Tongue (tissue), 2 donors: ENCODE results near the gene CNKSR3. TPM values are rescaled to one million over a fixed set of nuclear protein-coding genes. Genes with fewer than 3 reads are reported as not detected.
A peak's percentile ranks its signal among the peaks of the same experiment; 100 is the strongest.

ENCODE experiments used
- DNase-seq: peaks from one replicate; pipeline ENCODE4 v3.0.0-alpha.2; 2015
- total RNA-seq: library from RNA; depleted of rRNA; stranded (reverse); fragments of >200 nt; gene quantifications from one replicate; pipeline ENCODE4 v1.2.3, GENCODE V29; 2014

Gene CNKSR3
- total RNA-seq, 1 donor from 2014 or later, result 14.8 TPM

DNA sequence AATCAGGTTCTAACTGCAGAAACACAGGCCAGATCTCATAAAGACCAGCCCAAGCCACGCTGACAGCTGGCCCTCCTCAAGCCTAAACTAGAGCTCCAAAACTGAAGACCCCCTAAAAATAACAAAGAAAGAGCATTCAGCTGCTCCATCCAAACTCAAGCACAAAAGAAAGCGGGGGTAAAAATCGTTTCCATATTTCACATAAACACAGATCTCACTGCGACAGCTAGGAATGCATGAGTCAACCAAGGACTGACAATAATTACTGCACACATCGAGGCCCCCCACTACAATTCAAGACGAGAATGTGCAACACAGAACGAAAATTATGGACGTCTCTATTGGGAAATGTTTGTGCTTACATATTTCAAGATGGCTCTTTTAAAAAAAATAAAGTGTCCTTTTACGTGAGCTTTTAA lies 31.1 kb downstream of the CNKSR3 start:
- peak; percentile 71 for DNase-seq

DNA sequence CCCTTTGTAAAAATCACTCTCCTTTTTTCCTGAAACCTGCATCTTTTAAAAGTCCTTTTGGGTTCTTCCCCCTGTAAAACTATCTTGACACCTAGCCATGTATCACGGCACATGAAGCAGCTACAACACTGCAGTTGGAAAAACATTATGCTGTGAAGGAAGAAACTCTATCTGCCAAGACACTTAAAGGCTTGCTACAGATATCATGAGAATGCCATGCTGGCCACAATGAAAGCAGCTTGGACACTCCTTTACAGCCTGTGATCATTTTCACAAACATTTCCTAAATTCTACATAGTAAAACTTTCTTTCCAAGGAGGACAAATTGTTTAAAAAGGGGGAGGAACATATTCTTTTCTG lies 31.8 kb downstream of the CNKSR3 start:
- DNase-seq, result peak; percentile 56

DNA sequence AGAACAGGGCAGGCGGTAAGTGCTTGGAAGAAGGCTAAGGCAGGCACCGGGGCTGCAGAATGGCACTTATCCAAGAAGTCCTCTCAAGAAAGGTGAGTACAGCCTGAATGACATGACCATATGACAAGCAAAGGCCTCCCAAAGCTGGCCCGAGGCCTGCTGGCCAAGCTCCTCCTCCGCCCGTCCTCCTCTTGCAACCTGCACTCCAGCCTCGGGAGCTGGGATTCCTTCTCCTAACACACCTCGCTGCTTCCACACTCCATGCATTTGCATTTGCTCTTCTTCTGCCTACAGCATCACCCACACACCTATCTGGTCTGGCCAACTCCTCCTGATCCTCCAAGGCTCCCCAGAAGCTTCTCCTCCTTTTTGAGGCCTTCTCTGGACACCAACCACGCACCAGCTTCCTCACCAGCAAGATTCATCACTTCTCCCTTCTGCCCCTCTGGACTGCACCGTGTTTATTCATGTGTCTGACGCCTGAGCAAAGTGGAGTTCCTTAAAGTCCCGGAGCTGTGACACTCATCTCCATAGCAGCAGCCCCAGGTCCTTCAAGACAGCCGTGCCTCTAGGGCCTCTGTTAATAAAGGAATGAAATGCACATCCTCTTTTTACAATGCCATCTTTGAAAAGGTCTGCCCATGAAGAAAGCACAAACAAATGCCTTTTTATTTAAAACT lies 32.3 kb downstream of the CNKSR3 start:
- DNase-seq, result peak; percentile 50

DNA sequence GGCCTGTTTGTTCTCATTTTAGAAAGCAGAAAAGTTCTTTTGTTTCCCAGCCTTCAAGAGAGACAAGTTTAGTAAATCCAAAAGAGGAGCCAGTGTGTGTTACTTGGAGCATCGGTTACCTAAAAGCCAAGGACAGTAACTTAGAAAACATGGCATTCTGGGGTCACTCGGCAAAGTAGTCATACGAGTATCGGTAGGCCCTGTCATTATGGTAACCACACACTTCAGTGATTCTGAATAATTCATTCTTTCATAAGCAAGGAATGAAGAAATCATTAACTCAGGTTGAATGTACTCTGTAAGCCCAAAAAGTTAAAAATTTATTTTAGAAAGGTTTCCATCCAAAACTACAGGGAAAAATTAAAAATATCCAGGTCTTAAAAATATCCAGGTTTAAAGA lies 34.0 kb downstream of the CNKSR3 start:
- no peak for DNase-seq

DNA sequence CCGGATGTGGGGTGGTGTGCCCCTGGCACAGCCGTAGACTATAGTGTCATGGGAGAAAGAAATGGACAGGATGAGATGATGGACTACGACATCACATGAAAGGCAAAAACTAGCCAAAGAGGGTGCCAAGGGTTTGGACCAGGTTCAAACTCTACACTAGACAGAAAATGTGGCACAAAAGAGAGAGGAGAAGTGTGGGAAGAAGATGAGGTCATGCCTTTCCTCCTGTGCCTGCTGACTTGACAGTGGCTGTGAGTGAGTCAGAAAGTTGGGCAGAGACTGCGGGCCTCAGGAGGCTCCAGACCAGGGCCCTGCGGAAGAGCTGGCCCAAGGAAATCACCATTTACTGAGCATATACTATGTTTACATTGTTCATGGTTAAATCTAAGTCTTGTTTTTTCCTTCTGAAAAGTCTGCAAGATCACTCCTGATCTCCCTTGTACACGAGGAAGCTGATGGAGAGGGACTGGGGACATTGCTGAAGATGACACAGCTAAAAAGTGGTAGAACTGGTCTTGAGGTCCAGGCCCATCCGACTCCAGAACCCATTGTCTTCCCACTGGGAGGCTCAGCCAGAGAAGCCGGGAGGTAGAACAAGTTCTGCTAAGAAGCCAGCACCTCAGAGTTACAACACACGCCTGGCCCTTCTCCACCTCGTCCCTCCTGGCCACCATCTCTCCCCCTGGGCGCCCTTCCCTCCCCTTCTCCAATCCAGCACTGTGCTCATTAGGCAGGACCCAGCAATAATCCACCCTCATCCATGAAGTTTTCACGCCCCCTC lies 35.6 kb downstream of the CNKSR3 start:
- no peak for DNase-seq

DNA sequence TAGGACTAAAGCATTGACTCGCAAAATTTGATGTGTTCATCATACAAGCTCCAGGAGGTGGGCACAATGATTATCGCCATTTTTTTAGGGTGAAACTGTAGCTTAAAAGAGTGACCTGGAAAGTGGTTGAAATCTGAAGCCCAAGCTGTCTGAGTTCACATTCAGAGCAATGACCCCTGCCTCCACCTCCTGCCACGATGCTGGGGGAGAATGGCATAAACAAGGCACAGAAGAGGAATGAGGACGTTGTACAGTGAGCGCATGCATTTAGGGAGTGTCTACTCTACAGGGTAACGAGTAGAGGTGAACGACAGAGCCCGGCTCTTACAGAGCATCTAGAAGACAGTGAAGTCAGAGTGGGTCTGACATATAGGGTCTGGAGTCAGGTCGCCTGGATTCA lies 37.2 kb downstream of the CNKSR3 start:
- DNase-seq, result no peak

DNA sequence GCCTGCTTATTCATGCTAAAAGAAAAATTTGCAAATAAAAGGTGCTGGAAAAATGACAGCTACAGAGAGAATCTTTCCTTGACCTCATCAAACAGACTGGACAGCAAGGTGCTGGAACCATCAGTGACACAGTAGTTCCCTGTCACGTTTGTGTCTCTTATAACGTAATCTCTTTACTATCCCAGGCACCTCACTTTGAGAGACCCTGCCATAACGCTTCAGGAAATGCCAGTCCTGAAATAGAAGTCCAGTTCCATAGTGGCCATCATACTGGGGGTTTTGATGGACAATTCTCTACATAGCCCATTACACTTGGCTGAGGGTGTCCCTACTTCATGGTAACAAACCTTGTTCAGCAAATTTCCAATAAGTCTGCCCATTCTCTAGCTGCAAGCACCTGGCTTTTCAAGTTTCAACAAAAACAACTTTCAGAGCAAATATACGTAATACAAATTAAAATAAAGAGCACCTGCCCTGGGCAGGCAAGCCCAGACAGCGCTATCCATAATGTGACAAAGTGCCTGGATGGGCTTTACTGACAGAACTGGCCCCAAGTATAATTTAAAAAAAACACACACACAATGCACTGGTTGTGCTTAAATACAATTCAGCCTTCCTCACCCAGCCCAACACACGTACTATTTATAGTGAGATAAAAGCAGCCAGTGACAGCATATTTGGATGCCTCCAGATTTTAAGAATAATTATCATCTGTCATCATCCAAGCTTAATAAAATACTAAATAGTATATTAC lies 38.7 kb downstream of the CNKSR3 start:
- peak; percentile 64 for DNase-seq

DNA sequence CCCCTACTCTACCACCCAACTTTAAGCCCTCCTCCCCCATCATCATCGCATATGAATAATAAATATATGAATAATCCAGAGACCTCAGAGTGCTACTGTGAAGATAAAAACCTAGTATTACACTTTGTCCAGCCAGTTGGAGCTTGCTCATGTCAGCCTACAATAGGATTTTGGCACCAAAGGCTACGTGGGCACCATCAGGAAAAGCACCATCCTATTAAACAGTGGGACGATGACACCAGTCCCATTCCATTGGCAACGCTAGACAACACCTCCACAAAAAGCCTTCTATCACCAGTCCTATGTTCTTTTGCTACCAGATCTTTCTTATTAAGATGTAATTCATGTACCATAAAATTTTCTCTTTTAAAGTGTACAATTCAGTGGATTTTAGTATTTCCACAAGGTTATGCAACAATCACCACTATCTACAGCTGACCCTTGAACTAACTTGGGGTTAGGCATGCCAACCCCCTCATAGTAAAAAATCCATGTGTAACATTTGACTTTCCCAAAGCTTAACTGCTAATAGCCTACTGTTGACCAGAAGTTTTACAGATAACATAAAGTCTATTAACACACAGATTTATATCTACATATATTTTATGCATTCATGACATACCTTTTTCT lies 41.1 kb downstream of the CNKSR3 start:
- no peak for DNase-seq

DNA sequence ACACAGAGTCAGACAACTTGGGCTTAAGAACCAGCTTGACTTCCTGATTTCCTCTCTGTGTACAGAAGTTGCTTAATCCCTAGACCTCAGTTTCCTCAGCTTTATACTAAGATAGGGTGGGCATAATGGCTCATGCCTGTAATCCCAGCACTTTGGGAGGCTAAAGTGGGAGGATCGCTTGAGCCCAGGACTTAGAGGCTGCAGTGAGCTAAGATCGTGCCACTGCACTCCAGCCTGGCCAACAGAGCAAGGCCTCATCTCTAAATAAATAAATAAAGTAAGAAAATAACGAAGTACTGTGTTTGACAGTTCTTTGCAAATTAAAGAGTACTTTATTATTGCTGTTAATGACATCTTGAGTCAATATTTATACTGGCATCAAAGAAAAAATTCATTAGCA lies 41.7 kb downstream of the CNKSR3 start:
- no peak for DNase-seq

DNA sequence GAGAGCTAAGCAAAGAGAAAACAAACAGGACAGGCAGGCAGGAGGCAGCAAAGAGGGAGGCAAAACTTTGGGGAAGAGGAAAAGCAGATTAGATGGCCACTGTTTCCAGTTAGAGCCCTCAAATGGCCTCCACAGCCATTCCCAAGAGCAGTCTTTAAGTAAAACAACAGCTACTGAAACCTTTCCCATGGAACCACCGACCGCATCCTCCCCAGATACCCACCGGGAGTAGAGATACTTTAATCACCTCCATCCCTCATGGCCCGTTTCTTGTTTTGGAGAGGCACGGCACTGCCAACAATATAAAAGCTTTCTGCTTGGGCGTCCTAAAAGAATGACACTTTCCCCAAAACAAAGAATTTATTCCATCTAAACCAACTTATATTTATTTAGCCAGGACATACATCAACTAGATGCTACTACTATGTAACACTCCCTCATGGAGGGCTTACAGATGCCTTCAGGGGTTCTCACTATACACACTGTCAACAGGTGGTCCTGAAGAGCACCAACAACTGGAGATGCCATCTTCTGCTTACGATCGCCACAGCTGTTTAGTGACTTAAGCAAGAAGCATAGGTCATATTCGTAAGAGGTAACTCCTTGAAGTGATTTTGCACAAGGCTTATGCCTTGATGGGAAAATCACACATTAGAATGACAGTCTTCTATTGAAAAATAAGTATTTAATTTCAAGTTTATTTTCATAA lies 43.4 kb downstream of the CNKSR3 start:
- peak; percentile 80 for DNase-seq

DNA sequence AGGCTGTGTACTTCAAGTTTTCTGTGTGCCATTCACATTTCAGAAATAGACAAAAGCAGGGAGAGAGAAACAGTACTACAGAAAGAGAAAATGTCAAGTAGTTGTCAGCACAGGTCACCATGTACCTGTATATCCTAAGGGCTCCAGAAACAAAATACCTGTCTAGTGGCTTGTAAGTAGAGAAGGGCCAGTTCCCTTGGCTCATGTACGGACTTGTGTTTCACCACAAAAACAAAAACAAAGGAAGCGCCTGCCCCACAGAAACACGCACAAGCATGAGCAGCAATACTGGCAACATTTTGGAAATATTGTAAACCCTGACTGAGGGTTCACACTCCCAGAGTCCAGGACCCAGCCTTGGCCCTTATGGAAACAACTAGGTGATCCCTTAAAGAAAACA lies 44.3 kb downstream of the CNKSR3 start:
- DNase-seq, result no peak

DNA sequence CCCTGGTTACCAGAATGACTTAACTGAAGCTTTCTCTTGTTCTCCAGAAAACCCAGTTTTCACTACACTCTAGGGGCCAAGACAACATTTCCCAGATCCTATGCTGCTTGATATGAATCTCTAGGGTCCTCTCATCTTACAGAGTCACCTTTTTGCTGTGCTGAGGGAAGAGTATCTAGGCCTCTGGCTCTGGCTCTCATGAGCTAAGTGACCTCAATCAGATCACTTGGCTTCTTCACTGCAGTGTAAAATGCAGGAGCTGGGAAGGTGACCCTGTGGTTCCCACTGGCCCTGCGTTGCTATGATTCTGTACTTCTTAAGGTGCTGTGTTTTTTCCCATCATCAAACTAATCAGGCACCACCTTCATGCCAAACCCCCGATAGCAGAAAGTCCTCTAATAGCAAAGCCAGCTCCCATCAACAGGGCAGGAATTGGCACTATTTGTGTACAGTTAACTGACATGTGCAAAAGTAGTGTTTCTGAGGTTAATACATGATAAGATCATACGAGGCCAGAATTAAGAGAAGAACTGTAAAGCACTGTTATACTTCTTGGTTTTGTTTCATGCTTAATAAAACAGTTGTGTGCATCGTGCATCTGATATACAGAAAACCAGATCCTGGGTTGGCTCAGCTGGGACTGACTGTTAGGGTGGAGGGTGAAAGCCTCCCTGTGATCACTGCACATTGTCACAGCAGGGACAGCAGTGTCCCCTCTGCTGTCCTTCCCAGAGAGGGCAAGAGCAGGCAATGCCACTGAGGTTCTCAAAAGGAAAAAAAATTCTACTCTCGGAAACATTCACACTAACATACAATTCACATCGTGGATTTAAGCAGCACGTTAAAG lies 46.7 kb downstream of the CNKSR3 start:
- DNase-seq, result no peak

DNA sequence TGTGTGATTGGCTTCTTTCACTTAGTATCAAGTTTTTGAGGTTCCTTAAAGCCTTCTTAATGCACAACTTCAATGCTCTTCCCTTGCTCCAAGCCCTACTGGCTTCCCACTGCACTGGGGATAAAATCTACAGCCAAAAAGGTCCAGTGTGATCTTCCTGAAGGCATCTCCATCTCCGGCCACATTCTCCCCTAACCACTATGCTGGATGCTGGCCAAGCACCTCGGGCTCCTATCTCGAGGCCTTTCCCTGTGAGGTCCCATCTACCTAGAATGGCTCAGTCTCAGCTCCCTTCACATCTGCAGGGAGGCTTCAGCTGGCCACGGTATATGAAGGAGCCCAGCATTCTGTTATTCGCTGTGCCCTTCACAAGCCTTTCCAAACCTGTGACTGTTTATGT lies 48.1 kb downstream of the CNKSR3 start:
- no peak for DNase-seq

DNA sequence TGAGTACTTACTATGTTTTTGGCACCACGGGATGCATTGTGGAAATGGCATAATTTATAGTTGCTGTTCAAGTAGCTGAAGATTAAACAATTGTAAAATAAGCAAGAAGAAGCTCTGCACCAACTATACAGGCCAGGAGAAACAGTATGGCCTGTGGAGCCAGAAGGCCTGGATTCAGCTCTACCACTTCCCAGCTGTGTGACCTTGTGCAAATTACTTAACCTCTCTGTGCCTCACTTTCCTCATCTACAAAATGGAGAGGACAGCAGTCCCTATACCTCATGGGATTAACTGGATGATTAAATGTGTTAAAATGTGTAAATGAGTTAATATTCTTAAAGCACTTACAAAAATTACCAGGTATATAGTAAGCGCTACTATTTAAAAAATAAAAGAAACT lies 49.1 kb downstream of the CNKSR3 start:
- no peak for DNase-seq

DNA sequence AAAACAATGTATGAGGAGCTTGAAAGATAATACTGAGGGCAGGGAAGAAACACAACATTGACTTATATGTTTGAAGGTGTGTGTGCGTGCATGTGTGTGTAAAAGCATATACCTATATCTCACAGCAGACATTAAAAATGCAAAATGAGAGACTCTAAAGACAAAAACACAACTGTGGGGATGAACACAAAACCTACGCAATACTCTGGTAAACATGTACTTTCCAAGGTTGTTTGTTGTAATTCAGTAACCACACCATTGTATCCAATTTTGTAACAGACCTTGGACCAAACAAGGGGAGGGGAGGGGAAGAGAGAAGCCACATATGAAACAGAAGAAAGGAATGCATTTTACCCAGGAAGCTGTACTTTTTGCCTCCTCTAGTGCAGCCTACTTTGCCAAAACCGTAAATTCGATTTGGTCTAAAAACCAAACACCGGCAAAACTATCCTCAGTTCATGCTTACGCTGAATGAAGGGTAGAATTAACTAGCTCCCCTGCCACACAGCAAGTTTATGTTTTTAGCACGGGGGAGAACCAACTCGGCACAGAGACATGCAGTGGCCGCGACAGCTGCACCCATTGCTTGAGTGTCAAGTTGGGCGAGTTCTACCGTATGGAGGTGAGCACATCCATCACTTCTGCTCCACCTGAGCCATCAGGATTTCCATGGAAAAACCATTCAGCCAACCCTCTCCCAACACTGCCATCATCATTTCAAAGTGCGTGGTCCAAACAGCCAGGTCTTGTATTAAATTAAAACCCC lies 50.0 kb downstream of the CNKSR3 start:
- no peak for DNase-seq

DNA sequence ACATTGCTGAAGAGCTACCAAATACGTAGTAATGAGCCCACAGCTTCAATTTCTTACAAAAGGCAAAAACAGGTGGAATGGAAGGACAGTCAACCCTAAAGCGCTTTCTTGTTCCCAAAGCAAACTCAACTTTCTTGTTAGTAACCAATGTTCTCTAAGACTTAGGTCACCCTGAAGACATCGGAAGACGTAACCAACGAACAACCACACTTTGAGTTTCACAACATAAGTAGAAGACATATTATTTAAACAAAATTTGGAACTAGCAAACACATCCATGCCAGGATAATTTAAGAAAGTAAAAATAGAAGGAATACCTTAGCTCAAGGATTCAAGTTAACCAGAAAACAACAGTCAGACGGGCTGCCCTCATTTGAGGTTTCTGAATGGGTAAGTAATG lies 51.0 kb downstream of the CNKSR3 start:
- DNase-seq, result no peak

DNA sequence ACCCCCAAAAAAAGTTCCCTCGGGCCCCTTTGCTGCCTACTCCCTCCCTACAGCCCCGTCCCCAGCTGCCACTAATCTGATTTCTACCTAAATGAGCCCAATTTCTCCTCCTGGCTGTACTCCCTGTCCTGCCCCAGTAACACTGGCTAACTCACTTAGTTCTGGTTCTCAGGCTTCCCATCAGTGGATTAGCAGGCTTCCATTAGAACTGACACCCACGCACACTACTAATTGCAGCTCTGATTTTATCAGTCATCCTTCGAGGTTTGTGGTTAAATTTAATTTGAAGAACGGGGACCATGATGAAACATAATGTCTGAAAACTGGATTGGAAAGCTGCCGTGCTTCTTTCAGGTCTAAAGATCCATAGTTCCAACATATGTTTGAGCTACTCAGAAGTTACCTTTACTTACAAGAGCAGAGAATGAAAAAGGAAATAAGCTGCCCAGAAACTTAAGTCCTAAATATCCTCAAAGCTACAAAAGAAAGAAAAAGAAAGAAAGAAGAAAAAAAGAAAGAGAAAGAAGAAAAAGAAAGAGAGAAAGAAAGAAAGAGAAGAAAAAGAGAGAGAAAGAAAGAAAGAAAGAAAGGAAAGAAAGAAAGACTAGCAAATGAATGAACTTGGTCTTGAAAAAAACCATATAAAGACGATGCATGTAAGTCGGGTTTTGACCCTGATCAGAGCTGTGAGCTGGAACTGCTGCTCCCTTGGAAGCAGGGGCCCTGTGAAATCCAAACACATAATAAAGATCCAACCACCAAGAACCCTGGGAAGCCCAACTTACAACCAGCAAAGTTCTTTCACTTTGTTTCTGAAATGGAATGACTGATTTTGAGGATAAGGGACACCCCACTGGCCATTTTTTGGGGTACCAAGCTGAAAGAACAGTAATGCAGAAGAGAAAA lies 51.7 kb downstream of the CNKSR3 start:
- no peak for DNase-seq

DNA sequence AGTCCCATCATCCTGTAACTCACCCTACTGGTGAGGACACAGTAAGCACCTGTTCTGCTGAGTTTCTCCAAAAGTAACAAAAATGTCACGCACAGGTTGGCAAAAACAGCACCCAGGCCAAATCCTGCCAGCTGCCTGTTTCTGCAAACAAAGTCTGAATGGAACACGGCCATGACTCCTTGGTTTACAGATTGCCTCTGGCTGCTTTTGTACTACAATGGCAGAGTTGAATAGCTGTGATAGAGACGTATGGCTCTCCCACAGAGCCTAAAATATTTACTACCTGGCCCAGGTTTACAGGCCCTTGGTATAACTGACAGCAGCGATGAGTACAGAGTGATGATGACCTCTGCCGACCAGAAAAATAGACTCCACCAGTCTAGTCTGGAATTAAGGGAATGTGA lies 52.6 kb downstream of the CNKSR3 start:
- DNase-seq, result peak; percentile 64

DNA sequence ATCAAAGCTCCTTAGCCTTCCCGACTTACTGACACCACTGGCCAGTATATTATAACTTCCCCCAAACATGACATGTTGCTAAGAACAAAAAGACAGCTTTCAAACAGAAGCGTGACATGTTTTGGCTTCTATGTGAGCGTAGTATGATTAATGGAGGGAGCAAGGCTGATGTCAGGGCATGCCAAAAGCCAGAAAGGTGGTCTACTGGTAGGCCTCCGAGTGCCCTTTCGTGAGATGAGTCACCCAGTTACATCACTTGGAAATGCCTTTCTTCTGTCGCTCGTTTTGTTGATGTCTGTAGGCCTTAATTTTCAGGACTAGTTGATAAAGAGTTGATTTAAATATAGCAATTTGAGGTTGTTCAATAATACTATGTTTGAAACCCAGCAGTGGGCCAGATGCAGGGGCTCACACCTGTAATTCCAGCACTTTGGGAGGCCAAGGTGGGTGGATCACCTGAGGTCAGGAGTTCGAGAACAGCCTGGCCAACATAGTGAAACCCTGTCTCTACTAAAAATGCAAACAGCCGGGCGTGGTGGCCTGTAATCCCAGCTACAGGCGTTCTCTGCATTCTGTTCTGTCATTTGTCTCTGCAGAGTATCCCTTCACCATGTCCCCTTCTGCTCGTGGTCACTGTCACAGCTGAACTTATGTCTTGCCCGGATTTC lies 53.3 kb downstream of the CNKSR3 start:
- no peak for DNase-seq
